GM12878 (cell line): ENCODE measurements around the gene ACTL6B. TPM values are rescaled to one million over a fixed set of nuclear protein-coding genes. Genes with fewer than 3 reads are reported as not detected.
A peak's percentile ranks its signal among the peaks of the same experiment; 100 is the strongest.

Experiments used
- CHD4 ChIP-seq: fragments of 200-600 bp; sonication (generic); IDR thresholded peaks from 2 replicates; pipeline ENCODE4 v1.6.1; 2016; ENCODE audit warnings: mild to moderate bottlenecking
- ESRRA ChIP-seq: IDR thresholded peaks from 2 replicates; pipeline ENCODE4 v1.6.1; 2012; ENCODE audit warnings: mild to moderate bottlenecking, low read length, improper control_type of control experiment
- JUNB ChIP-seq: IDR thresholded peaks from 2 replicates; pipeline ENCODE4 v1.6.1; 2016; ENCODE audit warnings: antibody characterized with exemption, mild to moderate bottlenecking
- MEF2B ChIP-seq: fragments of 450-650 bp; IDR thresholded peaks from 2 replicates; pipeline ENCODE4 v1.6.1; 2018; ENCODE audit warnings: mild to moderate bottlenecking, moderate library complexity; ENCODE audit not compliant: partially characterized antibody, poor library complexity, severe bottlenecking
- NBN ChIP-seq: fragments of 450-650 bp; IDR thresholded peaks from 2 replicates; pipeline ENCODE4 v1.6.1; 2016
- RB1 ChIP-seq: fragments of 450-650 bp; formaldehyde crosslinking; IDR thresholded peaks from 2 replicates; pipeline ENCODE4 v1.6.1; 2017; ENCODE audit warnings: mild to moderate bottlenecking, borderline replicate concordance
- SIX5 ChIP-seq: IDR thresholded peaks from 2 replicates; pipeline ENCODE4 v1.6.1; 2011; ENCODE audit warnings: mild to moderate bottlenecking, low read depth, low read length, moderate library complexity; ENCODE audit not compliant: severe bottlenecking
- SUZ12 ChIP-seq: fragments of 200-600 bp; sonication (generic); IDR thresholded peaks from one replicate; pipeline ENCODE4 v1.6.1; 2018; ENCODE audit warnings: antibody characterized with exemption, mild to moderate bottlenecking; ENCODE audit not compliant: unreplicated experiment
- ZBTB40 ChIP-seq: fragments of 450-650 bp; IDR thresholded peaks from 2 replicates; pipeline ENCODE4 v1.6.1; 2016; ENCODE audit warnings: mild to moderate bottlenecking, moderate library complexity, borderline replicate concordance
- ZNF687 ChIP-seq: fragments of 450-650 bp; IDR thresholded peaks from 2 replicates; pipeline ENCODE4 v1.6.1; 2017; ENCODE audit warnings: mild to moderate bottlenecking, moderate library complexity
- polyA plus RNA-seq, 11 experiments: library from polyadenylated mRNA; depleted of rRNA in 4 of 11; unstranded in 6 of 11; stranded (reverse) in 5 of 11; fragments of >200 nt; fragmentation: Nextera tagmentation in 4 of 11; fragmentation: Illumina TruSeq in 1 of 11; extraction: Ambion mirVana in 4 of 11; extraction: Trizol in 1 of 11; gene quantifications; 1 replicate in 1 of 11; 2 replicates in 10 of 11; pipeline versions ENCODE4 v1.2.1 to v1.2.3, GENCODE V29; 2011 to 2016; ENCODE audit warnings: inconsistent platforms in 2 of 11, missing spikeins in 2 of 11, low read depth in 1 of 11
- total RNA-seq, 4 experiments: library from RNA; depleted of rRNA in 3 of 4; stranded (reverse); fragments of >200 nt in 3 of 4; fragmentation: Illumina TruSeq in 1 of 4; extraction: Trizol in 1 of 4; gene quantifications; 2 replicates each; pipeline versions ENCODE4 v1.2.1 to v1.2.3, GENCODE V29; 2013 to 2021

Gene ACTL6B
- total and polyA plus RNA-seq, 10 of the 15 experiments (the other 5 are each of a cell fraction or from before 2014, with no cell fraction given): not detected

GRCh38 chr7:100632951-100633717 lies 23.1 kb downstream of the ACTL6B start (continued):
- TF ChIP-seq JUNB (no peak), ESRRA (no peak), ZBTB40 (no peak), CHD4 (no peak), RB1 (peak; percentile 63; the same call in 1 of the 2 replicates), MEF2B (peak; percentile 96), SIX5 (no peak), ZNF687 (0 out of 2 replicates have a peak, but pooled peaks have one; percentile 40), SUZ12 (peak; percentile 77), NBN (no peak)
